Raji (cell line): ENCODE data around the gene ZSWIM3.

ENCODE experiments used
- POLR2A ChIP-seq: IDR thresholded peaks from 2 replicates; pipeline ENCODE4 v1.6.1; 2011; ENCODE audit warnings: low read depth, low read length, control low read depth; ENCODE audit not compliant: insufficient read depth

Gene ZSWIM3

GRCh38 chr20:45842169-45842812, 15.1 kb upstream of the ZSWIM3 start:
- TF ChIP-seq POLR2A, result no peak

GRCh38 chr20:45843506-45843905, 13.9 kb upstream of the ZSWIM3 start:
- TF ChIP-seq POLR2A, result no peak

- no peak for TF ChIP-seq POLR2A
These were observed 12.0 kb upstream of the ZSWIM3 start for GRCh38 chr20:45845452-45845851.

- no peak for TF ChIP-seq POLR2A
These were observed 9.0 kb upstream of the ZSWIM3 start for GRCh38 chr20:45848421-45848820.

DNA sequence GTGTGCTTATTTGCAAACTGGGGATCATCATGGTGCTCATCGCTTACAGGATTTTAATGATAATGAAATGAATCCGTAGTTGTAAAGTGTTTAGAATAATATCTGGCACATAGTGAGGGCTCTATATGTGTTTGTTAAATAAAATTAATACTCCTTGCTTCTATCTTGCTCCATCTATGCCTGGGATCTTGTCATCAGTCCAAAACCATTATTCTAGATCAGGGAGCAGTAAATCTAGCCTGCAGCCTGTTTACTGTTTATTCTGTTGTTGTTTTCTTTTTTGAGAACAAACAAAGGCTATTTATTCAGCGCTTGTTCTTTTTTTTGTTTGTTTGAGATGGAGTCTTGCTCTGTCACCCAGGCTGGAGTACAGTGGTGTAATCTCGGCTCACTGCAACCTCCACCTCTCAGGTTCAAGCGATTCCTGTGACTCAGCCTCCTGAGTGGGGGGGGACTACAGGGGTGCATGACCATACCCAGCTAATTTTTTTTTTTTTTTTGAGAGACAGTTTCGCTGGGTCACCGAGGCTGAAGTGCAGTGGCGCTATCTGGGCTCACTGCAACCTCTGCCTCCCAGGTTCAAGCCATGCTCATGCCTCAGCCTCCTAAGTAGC, 8.3 kb upstream of the ZSWIM3 start:
- TF ChIP-seq POLR2A, result no peak

GRCh38 chr20:45850238-45850637, 7.2 kb upstream of the ZSWIM3 start:
- TF ChIP-seq POLR2A, result no peak

DNA sequence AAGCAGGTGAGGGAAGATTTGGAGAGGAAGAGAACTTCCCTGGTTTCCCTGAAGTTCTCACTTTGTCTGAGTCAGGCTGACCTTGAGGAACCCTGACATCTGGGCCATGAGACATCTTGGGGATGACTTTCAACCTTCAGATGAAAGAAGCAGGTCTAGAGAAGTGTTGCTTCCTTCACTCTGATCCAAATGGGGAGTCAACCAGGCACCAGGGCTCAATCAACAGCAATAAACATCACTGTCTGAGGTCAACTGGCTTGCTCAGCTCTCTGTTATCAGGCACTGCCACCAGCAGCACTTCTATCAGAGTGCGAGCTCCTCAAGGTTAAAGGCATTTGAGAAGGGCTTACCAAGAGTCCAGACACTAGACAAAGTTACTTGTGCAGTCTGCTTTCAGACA, 6.5 kb upstream of the ZSWIM3 start:
- no peak for TF ChIP-seq POLR2A

DNA sequence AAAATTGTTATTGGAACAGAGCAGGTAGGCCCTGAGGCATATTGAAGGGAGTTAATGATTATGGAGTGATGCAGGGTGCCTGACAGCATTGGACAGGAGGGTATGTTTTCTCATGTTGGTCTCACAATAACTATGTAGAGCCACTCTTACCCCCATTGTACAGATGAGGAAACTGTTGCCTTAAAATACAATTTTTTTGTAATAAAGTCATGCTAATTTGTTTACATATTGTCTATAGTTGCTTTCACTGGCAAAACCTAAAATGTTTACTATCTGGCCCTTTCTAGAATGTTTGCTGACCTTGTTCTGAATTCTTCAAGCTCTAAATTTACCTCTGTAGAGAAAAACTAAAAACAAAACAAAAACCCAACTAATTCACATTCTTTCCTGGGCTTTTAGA, 5.9 kb upstream of the ZSWIM3 start:
- no peak for TF ChIP-seq POLR2A

DNA sequence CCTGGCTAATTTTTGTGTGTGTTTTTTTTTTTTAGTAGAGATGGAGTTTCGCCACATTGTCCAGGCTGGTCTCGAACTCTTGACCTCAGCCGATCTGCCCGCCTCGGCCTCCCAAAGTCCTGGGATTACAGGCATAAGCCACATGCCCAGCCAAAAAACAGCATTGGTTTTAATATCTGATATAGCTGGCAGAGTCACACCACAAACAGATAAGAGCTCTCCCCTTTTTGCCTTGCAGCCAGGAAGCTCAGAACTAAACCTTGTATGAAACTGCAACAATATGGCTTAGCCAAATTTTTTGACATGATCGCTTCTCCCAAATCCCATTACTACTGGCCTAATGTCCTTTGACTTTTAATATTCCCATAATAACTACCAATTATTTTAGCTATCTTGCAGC, 5.1 kb upstream of the ZSWIM3 start:
- TF ChIP-seq POLR2A, result no peak

GRCh38 chr20:45853484-45853883, 3.9 kb upstream of the ZSWIM3 start:
- no peak for TF ChIP-seq POLR2A

GRCh38 chr20:45857882-45858216, 435 bp downstream of the ZSWIM3 start:
- TF ChIP-seq POLR2A, result no peak

DNA sequence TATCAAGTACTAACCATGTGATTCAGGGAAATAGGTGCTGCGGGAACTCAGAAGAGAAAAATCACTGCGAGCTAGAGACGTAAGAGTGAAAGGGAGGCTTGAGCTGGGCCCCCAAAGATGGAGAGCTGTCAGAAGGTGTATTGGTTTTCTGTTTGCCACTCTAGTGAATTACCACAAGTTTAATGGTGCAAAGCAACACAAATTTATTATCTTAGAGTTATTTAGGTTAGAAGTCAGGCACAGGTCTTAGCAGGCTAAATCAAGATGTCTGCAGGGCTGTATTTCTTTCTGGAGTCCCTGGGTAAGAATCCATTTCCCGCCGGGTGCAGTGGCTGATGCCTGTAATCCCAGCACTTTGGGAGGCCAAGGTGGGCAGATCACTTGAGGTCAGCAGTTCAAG, 2.5 kb downstream of the ZSWIM3 start:
- TF ChIP-seq POLR2A, result no peak

- TF ChIP-seq POLR2A, result no peak
These were observed 3.3 kb downstream of the ZSWIM3 start for GRCh38 chr20:45860560-45861220.

- no peak for TF ChIP-seq POLR2A
These were observed 4.0 kb downstream of the ZSWIM3 start for GRCh38 chr20:45861221-45862075.
